GM23338 (cell line): Measurements from ENCODE around the gene PDX1. TPM values are rescaled to one million over a fixed set of nuclear protein-coding genes. Genes with fewer than 3 reads are reported as not detected.

Experiments
- ATAC-seq: fragments of 200-7000 bp; cut with Tn5 transposase; 3 replicates; pipeline ENCODE4 v1.9.1; 2020
- DNase-seq: peaks from one replicate; pipeline ENCODE4 v3.0.0-alpha.2; 2015; ENCODE audit warnings: low spot score
- H2AFZ ChIP-seq: fragments of 200-600 bp; sonication (generic); 2 replicates; pipeline ENCODE4 v1.8.0; 2016; ENCODE audit warnings: antibody characterized with exemption, mild to moderate bottlenecking, moderate library complexity
- H3F3A ChIP-seq: fragments of 200-600 bp; sonication (generic); replicated peaks from 2 replicates; pipeline ENCODE4 v1.8.0; 2017; ENCODE audit warnings: antibody characterized with exemption, mixed run types, low read depth
- H3K27ac ChIP-seq: fragments of 200-600 bp; sonication (generic); 2 replicates; pipeline ENCODE4 v1.6.1; 2016; ENCODE audit warnings: low read depth
- H3K27me3 ChIP-seq: fragments of 200-600 bp; sonication (generic); 2 replicates; pipeline ENCODE4 v1.8.0; 2016; ENCODE audit warnings: mild to moderate bottlenecking, mixed run types, moderate library complexity; ENCODE audit not compliant: insufficient read depth
- H3K36me3 ChIP-seq: fragments of 200-600 bp; sonication (generic); 2 replicates; pipeline ENCODE4 v1.8.0; 2016; ENCODE audit warnings: mild to moderate bottlenecking; ENCODE audit not compliant: insufficient read depth
- H3K4me1 ChIP-seq: fragments of 200-600 bp; sonication (generic); 2 replicates; pipeline ENCODE4 v1.8.0; 2016; ENCODE audit warnings: mild to moderate bottlenecking, moderate library complexity; ENCODE audit not compliant: insufficient read depth
- H3K4me2 ChIP-seq: fragments of 200-600 bp; sonication (generic); 2 replicates; pipeline ENCODE4 v1.7.1; 2017; ENCODE audit warnings: mixed run types
- H3K4me3 ChIP-seq: fragments of 200-600 bp; sonication (generic); 2 replicates; pipeline ENCODE4 v1.6.1; 2016; ENCODE audit warnings: mixed run types
- H3K79me2 ChIP-seq: fragments of 200-600 bp; sonication (generic); replicated peaks from 2 replicates; pipeline ENCODE4 v1.8.0; 2017; ENCODE audit warnings: mild to moderate bottlenecking; ENCODE audit not compliant: insufficient read depth
- H3K9me2 ChIP-seq: fragments of 200-600 bp; sonication (generic); 2 replicates; pipeline ENCODE4 v1.8.0; 2017; ENCODE audit not compliant: insufficient read depth
- H4K20me1 ChIP-seq: fragments of 200-600 bp; sonication (generic); replicated peaks from 2 replicates; pipeline ENCODE4 v1.8.0; 2017; ENCODE audit warnings: mild to moderate bottlenecking; ENCODE audit not compliant: insufficient read depth
- H3K27ac Mint-ChIP-seq: 2 replicates; pipeline ENCODE4 v1.8.0; 2020; ENCODE audit warnings: inconsistent platforms, mild to moderate bottlenecking, moderate library complexity, mixed read lengths
- H3K27me3 Mint-ChIP-seq: 3 replicates; pipeline ENCODE4 v1.8.0; 2022; ENCODE audit warnings: low read depth, mild to moderate bottlenecking, moderate library complexity, mixed read lengths, inconsistent platforms; ENCODE audit not compliant: insufficient read depth, poor library complexity
- H3K36me3 Mint-ChIP-seq: 3 replicates; pipeline ENCODE4 v1.8.0; 2021; ENCODE audit warnings: low read depth, mild to moderate bottlenecking, inconsistent platforms, moderate library complexity, mixed read lengths
- H3K4me1 Mint-ChIP-seq: 3 replicates; pipeline ENCODE4 v1.8.0; 2020; ENCODE audit warnings: mild to moderate bottlenecking, inconsistent platforms, mixed read lengths
- H3K4me3 Mint-ChIP-seq: 3 replicates; pipeline ENCODE4 v1.8.0; 2021; ENCODE audit warnings: moderate library complexity, mild to moderate bottlenecking, inconsistent platforms, mixed read lengths
- H3K9me3 Mint-ChIP-seq: 3 replicates; pipeline ENCODE4 v1.8.0; 2020; ENCODE audit warnings: moderate library complexity, mild to moderate bottlenecking, inconsistent platforms, mixed read lengths
- CREB1 ChIP-seq: fragments of 250-450 bp; sonication (Bioruptor Pico); IDR thresholded peaks from 2 replicates; pipeline ENCODE4 v1.5.0; 2020; ENCODE audit warnings: low read depth, mild to moderate bottlenecking, moderate library complexity
- CTCF ChIP-seq, 2 experiments: fragments of 200-600 bp in 1 of 2; sonication (generic) in 1 of 2; conservative IDR thresholded peaks; 2 replicates each; pipeline versions ENCODE4 v1.5.1 to v1.6.1; 2016 to 2017; ENCODE audit warnings: antibody characterized with exemption in 2 of 2, low read depth in 2 of 2, mild to moderate bottlenecking in 2 of 2, moderate library complexity in 1 of 2
- EZH2 ChIP-seq: fragments of 200-600 bp; sonication (generic); IDR thresholded peaks from one replicate; pipeline ENCODE4 v1.8.0; 2017; ENCODE audit warnings: antibody characterized with exemption, mild to moderate bottlenecking, low read depth; ENCODE audit not compliant: unreplicated experiment
- EZH2phosphoT487 ChIP-seq: fragments of 200-600 bp; sonication (generic); IDR thresholded peaks from one replicate; pipeline ENCODE4 v1.8.1; 2018; ENCODE audit warnings: antibody characterized with exemption; ENCODE audit not compliant: unreplicated experiment
- JUNB ChIP-seq: IDR thresholded peaks from one replicate; pipeline ENCODE4 v1.6.1; 2016; ENCODE audit warnings: antibody characterized with exemption; ENCODE audit not compliant: unreplicated experiment
- NANOG ChIP-seq: IDR thresholded peaks from 2 replicates; pipeline ENCODE4 v1.6.1; 2016; ENCODE audit warnings: antibody characterized with exemption, borderline replicate concordance
- POLR2AphosphoS5 ChIP-seq: IDR thresholded peaks from 2 replicates; pipeline ENCODE4 v1.6.1; 2016; ENCODE audit warnings: antibody characterized with exemption, low read depth
- STAT1 ChIP-seq: IDR thresholded peaks from one replicate; pipeline ENCODE4 v1.6.1; 2016; ENCODE audit warnings: antibody characterized with exemption; ENCODE audit not compliant: unreplicated experiment
- ZNF114 ChIP-seq: fragments of 250-450 bp; sonication (Bioruptor Pico); IDR thresholded peaks from 2 replicates; pipeline ENCODE4 v1.5.0; 2020; ENCODE audit warnings: mild to moderate bottlenecking, moderate library complexity
- ZNF331 ChIP-seq: fragments of 250-450 bp; sonication (Bioruptor Pico); IDR thresholded peaks from 2 replicates; pipeline ENCODE4 v1.5.0; 2020; ENCODE audit warnings: low read depth, mild to moderate bottlenecking, moderate library complexity
- polyA plus RNA-seq: library from polyadenylated mRNA; unstranded; fragments of >200 nt; fragmentation: Nextera tagmentation; extraction: Ambion mirVana; gene quantifications from 2 replicates; pipeline ENCODE4 v1.2.1, GENCODE V29; 2016
- total RNA-seq: library from RNA; depleted of rRNA; stranded (reverse); fragments of >200 nt; shearing (Covaris generic); gene quantifications from 2 replicates; pipeline ENCODE4 v1.2.3, GENCODE V29; 2014
- TF ChIP-seq, protein P1 (sequence below): fragments of 250-450 bp; sonication (Bioruptor Pico); IDR thresholded peaks from 2 replicates; pipeline ENCODE4 v1.5.0; 2020; ENCODE audit warnings: mild to moderate bottlenecking, moderate library complexity
- TF ChIP-seq, protein P2 (sequence below): IDR thresholded peaks from one replicate; pipeline ENCODE4 v1.6.1; 2018; ENCODE audit warnings: antibody characterized with exemption; ENCODE audit not compliant: unreplicated experiment
- TF ChIP-seq, protein P3 (sequence below): IDR thresholded peaks from 2 replicates; pipeline ENCODE4 v1.6.1; 2016; ENCODE audit warnings: antibody characterized with exemption

The PDX1 gene
- total and polyA plus RNA-seq, 2 experiments from 2014 or later: not detected

- peaks cover 98% of the 10 kb centered on the region for H3K27me3 Mint-ChIP-seq
- H3K4me3 ChIP-seq: peak overlapping the region; percentile 50
- H3K36me3 Mint-ChIP-seq: no peaks in the 10 kb centered on the region; the same call in 1 of the 3 replicates
- no peaks in the 10 kb centered on the region for H3K79me2 ChIP-seq
- peaks cover 49% of the 10 kb centered on the region for H3F3A ChIP-seq
- DNase-seq (peak; percentile 54), ATAC-seq (no peak)
- no peak overlapping the region for H3K27ac Mint-ChIP-seq
- H2AFZ ChIP-seq: no peak overlapping the region
- no peaks in the 10 kb centered on the region for H3K9me2 ChIP-seq
- H3K4me1 Mint-ChIP-seq: peaks cover 43% of the 10 kb centered on the region
- peaks cover 100% of the 10 kb centered on the region for H3K27me3 ChIP-seq
- H3K9me3 Mint-ChIP-seq: peaks cover 7% of the 10 kb centered on the region; the same call in 2 of the 3 replicates
- no peak overlapping the region for H3K4me3 Mint-ChIP-seq
- peaks cover 46% of the 10 kb centered on the region; the same call in 1 of the 2 replicates for H3K4me1 ChIP-seq
- H3K4me2 ChIP-seq: peak overlapping the region; percentile 73; the same call in 1 of the 2 replicates
- no peaks in the 10 kb centered on the region for H3K36me3 ChIP-seq
- peaks cover 41% of the 10 kb centered on the region for H4K20me1 ChIP-seq
- TF ChIP-seq JUNB (no peak), ZNF114 (CRISPR knock-in tag) (no peak), EZH2 (peak; percentile 76), NANOG (no peak), CREB1 (no peak), EZH2phosphoT487 (peak; percentile 77), ZNF331 (no peak), STAT1 (no peak), CTCF (conservative IDR thresholded peaks at IDR 0.05; ENCODE audit: low read depth in 2 of 2) (no peak), POLR2AphosphoS5 (no peak)
- TF ChIP-seq, protein P1, sequence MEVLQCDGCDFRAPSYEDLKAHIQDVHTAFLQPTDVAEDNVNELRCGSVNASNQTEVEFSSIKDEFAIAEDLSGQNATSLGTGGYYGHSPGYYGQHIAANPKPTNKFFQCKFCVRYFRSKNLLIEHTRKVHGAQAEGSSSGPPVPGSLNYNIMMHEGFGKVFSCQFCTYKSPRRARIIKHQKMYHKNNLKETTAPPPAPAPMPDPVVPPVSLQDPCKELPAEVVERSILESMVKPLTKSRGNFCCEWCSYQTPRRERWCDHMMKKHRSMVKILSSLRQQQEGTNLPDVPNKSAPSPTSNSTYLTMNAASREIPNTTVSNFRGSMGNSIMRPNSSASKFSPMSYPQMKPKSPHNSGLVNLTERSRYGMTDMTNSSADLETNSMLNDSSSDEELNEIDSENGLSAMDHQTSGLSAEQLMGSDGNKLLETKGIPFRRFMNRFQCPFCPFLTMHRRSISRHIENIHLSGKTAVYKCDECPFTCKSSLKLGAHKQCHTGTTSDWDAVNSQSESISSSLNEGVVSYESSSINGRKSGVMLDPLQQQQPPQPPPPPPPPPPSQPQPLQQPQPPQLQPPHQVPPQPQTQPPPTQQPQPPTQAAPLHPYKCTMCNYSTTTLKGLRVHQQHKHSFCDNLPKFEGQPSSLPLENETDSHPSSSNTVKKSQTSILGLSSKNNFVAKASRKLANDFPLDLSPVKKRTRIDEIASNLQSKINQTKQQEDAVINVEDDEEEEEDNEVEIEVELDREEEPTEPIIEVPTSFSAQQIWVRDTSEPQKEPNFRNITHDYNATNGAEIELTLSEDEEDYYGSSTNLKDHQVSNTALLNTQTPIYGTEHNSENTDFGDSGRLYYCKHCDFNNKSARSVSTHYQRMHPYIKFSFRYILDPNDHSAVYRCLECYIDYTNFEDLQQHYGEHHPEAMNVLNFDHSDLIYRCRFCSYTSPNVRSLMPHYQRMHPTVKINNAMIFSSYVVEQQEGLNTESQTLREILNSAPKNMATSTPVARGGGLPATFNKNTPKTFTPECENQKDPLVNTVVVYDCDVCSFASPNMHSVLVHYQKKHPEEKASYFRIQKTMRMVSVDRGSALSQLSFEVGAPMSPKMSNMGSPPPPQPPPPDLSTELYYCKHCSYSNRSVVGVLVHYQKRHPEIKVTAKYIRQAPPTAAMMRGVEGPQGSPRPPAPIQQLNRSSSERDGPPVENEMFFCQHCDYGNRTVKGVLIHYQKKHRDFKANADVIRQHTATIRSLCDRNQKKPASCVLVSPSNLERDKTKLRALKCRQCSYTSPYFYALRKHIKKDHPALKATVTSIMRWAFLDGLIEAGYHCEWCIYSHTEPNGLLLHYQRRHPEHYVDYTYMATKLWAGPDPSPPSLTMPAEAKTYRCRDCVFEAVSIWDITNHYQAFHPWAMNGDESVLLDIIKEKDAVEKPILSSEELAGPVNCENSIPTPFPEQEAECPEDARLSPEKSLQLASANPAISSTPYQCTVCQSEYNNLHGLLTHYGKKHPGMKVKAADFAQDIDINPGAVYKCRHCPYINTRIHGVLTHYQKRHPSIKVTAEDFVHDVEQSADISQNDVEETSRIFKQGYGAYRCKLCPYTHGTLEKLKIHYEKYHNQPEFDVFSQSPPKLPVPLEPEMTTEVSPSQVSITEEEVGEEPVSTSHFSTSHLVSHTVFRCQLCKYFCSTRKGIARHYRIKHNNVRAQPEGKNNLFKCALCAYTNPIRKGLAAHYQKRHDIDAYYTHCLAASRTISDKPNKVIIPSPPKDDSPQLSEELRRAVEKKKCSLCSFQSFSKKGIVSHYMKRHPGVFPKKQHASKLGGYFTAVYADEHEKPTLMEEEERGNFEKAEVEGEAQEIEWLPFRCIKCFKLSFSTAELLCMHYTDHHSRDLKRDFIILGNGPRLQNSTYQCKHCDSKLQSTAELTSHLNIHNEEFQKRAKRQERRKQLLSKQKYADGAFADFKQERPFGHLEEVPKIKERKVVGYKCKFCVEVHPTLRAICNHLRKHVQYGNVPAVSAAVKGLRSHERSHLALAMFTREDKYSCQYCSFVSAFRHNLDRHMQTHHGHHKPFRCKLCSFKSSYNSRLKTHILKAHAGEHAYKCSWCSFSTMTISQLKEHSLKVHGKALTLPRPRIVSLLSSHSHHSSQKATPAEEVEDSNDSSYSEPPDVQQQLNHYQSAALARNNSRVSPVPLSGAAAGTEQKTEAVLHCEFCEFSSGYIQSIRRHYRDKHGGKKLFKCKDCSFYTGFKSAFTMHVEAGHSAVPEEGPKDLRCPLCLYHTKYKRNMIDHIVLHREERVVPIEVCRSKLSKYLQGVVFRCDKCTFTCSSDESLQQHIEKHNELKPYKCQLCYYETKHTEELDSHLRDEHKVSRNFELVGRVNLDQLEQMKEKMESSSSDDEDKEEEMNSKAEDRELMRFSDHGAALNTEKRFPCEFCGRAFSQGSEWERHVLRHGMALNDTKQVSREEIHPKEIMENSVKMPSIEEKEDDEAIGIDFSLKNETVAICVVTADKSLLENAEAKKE: no peak
- TF ChIP-seq, protein P2, sequence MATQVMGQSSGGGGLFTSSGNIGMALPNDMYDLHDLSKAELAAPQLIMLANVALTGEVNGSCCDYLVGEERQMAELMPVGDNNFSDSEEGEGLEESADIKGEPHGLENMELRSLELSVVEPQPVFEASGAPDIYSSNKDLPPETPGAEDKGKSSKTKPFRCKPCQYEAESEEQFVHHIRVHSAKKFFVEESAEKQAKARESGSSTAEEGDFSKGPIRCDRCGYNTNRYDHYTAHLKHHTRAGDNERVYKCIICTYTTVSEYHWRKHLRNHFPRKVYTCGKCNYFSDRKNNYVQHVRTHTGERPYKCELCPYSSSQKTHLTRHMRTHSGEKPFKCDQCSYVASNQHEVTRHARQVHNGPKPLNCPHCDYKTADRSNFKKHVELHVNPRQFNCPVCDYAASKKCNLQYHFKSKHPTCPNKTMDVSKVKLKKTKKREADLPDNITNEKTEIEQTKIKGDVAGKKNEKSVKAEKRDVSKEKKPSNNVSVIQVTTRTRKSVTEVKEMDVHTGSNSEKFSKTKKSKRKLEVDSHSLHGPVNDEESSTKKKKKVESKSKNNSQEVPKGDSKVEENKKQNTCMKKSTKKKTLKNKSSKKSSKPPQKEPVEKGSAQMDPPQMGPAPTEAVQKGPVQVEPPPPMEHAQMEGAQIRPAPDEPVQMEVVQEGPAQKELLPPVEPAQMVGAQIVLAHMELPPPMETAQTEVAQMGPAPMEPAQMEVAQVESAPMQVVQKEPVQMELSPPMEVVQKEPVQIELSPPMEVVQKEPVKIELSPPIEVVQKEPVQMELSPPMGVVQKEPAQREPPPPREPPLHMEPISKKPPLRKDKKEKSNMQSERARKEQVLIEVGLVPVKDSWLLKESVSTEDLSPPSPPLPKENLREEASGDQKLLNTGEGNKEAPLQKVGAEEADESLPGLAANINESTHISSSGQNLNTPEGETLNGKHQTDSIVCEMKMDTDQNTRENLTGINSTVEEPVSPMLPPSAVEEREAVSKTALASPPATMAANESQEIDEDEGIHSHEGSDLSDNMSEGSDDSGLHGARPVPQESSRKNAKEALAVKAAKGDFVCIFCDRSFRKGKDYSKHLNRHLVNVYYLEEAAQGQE: no peak
- TF ChIP-seq, protein P3, sequence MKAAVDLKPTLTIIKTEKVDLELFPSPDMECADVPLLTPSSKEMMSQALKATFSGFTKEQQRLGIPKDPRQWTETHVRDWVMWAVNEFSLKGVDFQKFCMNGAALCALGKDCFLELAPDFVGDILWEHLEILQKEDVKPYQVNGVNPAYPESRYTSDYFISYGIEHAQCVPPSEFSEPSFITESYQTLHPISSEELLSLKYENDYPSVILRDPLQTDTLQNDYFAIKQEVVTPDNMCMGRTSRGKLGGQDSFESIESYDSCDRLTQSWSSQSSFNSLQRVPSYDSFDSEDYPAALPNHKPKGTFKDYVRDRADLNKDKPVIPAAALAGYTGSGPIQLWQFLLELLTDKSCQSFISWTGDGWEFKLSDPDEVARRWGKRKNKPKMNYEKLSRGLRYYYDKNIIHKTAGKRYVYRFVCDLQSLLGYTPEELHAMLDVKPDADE: no peak
- H3K27ac ChIP-seq: no peak overlapping the region
Observed at GRCh38 chr13:27921421-27921960, 1.7 kb downstream of the PDX1 start.
